Breast epithelium (tissue), 3 donors: ENCODE results near the gene FDXR.

Experiments used
- POLR2A ChIP-seq: fragments of 450-650 bp; IDR thresholded peaks from one replicate; pipeline ENCODE4 v1.6.1; 2016; ENCODE audit warnings: antibody characterized with exemption, mild to moderate bottlenecking, moderate library complexity
- TF ChIP-seq, protein P1 (sequence below), 3 donors: fragments of 450-650 bp; IDR thresholded peaks; one replicate each; pipeline ENCODE4 v1.5.1; 2016 to 2017; ENCODE audit warnings: antibody characterized with exemption in 3 of 3, mild to moderate bottlenecking in 3 of 3, moderate library complexity in 3 of 3

DNA sequence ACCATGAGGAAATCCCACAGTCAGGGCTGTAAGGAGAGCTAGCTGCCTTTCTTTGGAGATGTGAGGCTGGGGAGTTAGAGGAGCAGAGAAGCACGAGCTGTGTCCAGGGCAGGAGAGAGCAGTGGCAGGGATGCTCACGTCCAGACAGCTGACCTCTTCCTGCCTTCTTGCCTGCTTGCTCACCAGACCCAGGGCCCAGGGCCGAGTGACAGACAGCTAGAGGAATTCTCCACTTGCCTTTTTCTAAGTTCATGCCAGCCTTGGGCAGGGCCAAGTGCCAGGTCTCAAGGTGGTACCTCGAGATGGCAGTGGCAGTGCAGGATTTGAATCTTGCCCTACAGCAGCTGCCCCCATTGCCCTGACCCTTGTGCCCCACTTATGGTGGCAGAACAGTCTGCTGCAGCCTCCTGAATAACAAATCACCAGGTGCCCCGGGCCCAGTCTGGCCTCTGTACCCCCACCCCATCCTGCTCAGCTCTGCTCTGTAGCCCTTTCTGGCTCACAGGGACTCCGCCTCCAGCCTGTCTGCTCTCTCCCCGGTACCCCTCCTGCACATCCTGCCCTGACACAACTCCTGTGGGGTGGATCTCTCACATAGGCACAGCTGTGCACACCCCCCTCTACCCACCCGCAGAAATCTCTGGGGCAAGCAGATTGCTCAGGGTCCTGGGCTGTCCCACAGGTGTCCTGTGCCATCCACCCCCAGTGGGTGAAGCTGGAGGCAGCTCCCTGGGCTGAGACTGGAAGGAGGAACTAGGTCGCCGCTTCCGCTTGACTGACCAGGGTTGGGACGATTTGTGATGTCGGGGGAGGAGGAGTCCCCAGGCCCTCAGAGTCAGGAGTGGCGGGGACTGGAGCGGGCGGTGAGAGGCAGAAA, 39.1 kb downstream of the FDXR start:
- TF ChIP-seq, protein P1, sequence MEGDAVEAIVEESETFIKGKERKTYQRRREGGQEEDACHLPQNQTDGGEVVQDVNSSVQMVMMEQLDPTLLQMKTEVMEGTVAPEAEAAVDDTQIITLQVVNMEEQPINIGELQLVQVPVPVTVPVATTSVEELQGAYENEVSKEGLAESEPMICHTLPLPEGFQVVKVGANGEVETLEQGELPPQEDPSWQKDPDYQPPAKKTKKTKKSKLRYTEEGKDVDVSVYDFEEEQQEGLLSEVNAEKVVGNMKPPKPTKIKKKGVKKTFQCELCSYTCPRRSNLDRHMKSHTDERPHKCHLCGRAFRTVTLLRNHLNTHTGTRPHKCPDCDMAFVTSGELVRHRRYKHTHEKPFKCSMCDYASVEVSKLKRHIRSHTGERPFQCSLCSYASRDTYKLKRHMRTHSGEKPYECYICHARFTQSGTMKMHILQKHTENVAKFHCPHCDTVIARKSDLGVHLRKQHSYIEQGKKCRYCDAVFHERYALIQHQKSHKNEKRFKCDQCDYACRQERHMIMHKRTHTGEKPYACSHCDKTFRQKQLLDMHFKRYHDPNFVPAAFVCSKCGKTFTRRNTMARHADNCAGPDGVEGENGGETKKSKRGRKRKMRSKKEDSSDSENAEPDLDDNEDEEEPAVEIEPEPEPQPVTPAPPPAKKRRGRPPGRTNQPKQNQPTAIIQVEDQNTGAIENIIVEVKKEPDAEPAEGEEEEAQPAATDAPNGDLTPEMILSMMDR (IDR thresholded peaks at IDR 0.05) = no peak
- no peak for TF ChIP-seq POLR2A
